ENCODE results near the gene NUP58.

Gene NUP58

DNA sequence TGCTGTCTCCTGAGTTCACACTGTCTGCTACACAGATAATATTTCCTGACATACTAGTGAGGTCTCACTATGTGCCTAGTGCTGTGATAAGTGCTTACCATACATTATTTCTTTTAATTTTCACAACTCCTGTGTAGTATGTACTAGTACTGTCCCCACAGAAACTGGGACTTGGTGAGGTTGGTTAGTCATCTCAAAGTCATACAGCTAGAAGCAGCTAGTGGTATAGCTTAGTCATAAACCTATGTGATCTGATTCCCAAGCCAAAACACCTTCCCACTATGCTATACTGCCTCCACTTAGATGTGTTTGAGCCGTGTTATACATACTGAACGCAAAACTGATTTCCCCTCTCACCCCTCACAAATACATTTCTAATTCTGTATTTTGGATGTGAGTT, 24.7 kb upstream of the NUP58 start:
- 100% methylated on average over 2 of the region's 2 CpGs for WGBS
- Histone ChIP-seq H3K9ac (ENCODE audit: low read length) (no peak overlapping the region), H4K8ac (ENCODE audit: low read length) (no peak overlapping the region), H3K4me3 (ENCODE audit: insufficient read depth in 1 of 2, low read depth in 1 of 2, low read length in 2 of 2) (no peak overlapping the region), H2AFZ (ENCODE audit: low read depth, low read length) (no peak overlapping the region), H3K27ac (ENCODE audit: low read length, poor library complexity, severe bottlenecking) (no peak overlapping the region), H3K9me3 (ENCODE audit: control insufficient read depth, low read length) (no peaks in the 10 kb centered on the region), H2BK15ac (ENCODE audit: low read depth, poor library complexity, severe bottlenecking) (no peak overlapping the region), H3K79me1 (replicated peaks; ENCODE audit: low read length, poor library complexity, severe bottlenecking) (peaks cover 11% of the 10 kb centered on the region), H3K18ac (ENCODE audit: low read depth in 1 of 2, low read length in 2 of 2) (no peak overlapping the region), H3K4me1 (ENCODE audit: control insufficient read depth, insufficient read depth, low read depth, low read length) (no peaks in the 10 kb centered on the region), H2BK120ac (ENCODE audit: low read depth, low read length) (no peak overlapping the region), H2BK5ac (ENCODE audit: low read depth, low read length, poor library complexity, severe bottlenecking) (no peak overlapping the region), H3K27me3 (ENCODE audit: control insufficient read depth in 1 of 2, insufficient read depth in 1 of 2, low read length in 2 of 2) (no peaks in the 10 kb centered on the region), H2BK12ac (ENCODE audit: low read length in 2 of 2) (no peak overlapping the region), H3K4me2 (ENCODE audit: low read length, poor library complexity, severe bottlenecking) (no peak overlapping the region), H3K36me3 (ENCODE audit: control insufficient read depth in 1 of 2, insufficient read depth in 2 of 2, low read depth in 1 of 2, low read length in 2 of 2) (peaks cover 0 to 23% of the 10 kb centered on the region in 2 experiments), H3K14ac (ENCODE audit: low read length in 2 of 2) (no peak overlapping the region), H3K4ac (ENCODE audit: low read depth in 1 of 2, low read length in 2 of 2) (no peak overlapping the region), H4K91ac (ENCODE audit: low read length) (no peak overlapping the region), H3K23ac (ENCODE audit: low read length in 2 of 2) (no peak overlapping the region), H2AK5ac (ENCODE audit: low read length, severe bottlenecking) (no peak overlapping the region)
- peak; percentile 38 for DNase-seq

DNA sequence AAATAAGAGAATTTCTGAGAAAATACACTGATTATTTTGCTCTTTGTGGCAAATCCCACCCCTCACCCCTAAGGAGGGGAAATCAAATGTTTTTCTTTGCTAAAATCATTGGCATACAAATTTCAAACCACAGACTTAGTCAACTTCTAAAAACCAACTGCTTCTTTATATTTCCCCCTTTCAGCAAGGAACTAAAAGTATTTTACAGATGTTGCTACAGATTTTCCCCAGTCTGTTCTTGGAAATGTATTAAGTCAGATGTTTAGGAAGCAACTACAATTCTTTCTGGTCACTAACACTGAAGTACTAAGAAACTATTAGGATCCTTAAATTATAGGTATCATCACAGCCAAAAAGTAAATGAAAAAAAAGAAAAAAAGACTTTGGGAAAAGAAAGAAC, 21.0 kb upstream of the NUP58 start:
- no peak overlapping the region for H2AFZ ChIP-seq (ENCODE audit: low read depth, low read length)
- no peak overlapping the region for H3K18ac ChIP-seq (ENCODE audit: low read depth in 1 of 2, low read length in 2 of 2)
- DNase-seq = no peak
- no peak overlapping the region for H4K8ac ChIP-seq (ENCODE audit: low read length)
- no peak overlapping the region for H3K14ac ChIP-seq (ENCODE audit: low read length in 2 of 2)
- no peak overlapping the region for H3K23ac ChIP-seq (ENCODE audit: low read length in 2 of 2)
- peaks cover 5% of the 10 kb centered on the region for H3K79me1 ChIP-seq (replicated peaks; ENCODE audit: low read length, poor library complexity, severe bottlenecking)
- H2BK5ac ChIP-seq (ENCODE audit: low read depth, low read length, poor library complexity, severe bottlenecking) = no peak overlapping the region
- no peaks in the 10 kb centered on the region for H3K27me3 ChIP-seq (ENCODE audit: control insufficient read depth in 1 of 2, insufficient read depth in 1 of 2, low read length in 2 of 2)
- H3K4me2 ChIP-seq (ENCODE audit: low read length, poor library complexity, severe bottlenecking) = no peak overlapping the region
- no peak overlapping the region for H3K9ac ChIP-seq (ENCODE audit: low read length)
- peaks cover 0 to 8% of the 10 kb centered on the region in 2 experiments for H3K36me3 ChIP-seq (ENCODE audit: control insufficient read depth in 1 of 2, insufficient read depth in 2 of 2, low read depth in 1 of 2, low read length in 2 of 2)
- no peak overlapping the region for H2AK5ac ChIP-seq (ENCODE audit: low read length, severe bottlenecking)
- H3K4ac ChIP-seq (ENCODE audit: low read depth in 1 of 2, low read length in 2 of 2) = no peak overlapping the region
- H3K4me3 ChIP-seq (ENCODE audit: insufficient read depth in 1 of 2, low read depth in 1 of 2, low read length in 2 of 2) = no peak overlapping the region
- H2BK12ac ChIP-seq (ENCODE audit: low read length in 2 of 2) = no peak overlapping the region
- no peak overlapping the region for H2BK120ac ChIP-seq (ENCODE audit: low read depth, low read length)
- no peak overlapping the region for H4K91ac ChIP-seq (ENCODE audit: low read length)
- no peak overlapping the region for H2BK15ac ChIP-seq (ENCODE audit: low read depth, poor library complexity, severe bottlenecking)
- no peaks in the 10 kb centered on the region for H3K4me1 ChIP-seq (ENCODE audit: control insufficient read depth, insufficient read depth, low read depth, low read length)
- no peaks in the 10 kb centered on the region for H3K9me3 ChIP-seq (ENCODE audit: control insufficient read depth, low read length)
- no peak overlapping the region for H3K27ac ChIP-seq (ENCODE audit: low read length, poor library complexity, severe bottlenecking)

DNA sequence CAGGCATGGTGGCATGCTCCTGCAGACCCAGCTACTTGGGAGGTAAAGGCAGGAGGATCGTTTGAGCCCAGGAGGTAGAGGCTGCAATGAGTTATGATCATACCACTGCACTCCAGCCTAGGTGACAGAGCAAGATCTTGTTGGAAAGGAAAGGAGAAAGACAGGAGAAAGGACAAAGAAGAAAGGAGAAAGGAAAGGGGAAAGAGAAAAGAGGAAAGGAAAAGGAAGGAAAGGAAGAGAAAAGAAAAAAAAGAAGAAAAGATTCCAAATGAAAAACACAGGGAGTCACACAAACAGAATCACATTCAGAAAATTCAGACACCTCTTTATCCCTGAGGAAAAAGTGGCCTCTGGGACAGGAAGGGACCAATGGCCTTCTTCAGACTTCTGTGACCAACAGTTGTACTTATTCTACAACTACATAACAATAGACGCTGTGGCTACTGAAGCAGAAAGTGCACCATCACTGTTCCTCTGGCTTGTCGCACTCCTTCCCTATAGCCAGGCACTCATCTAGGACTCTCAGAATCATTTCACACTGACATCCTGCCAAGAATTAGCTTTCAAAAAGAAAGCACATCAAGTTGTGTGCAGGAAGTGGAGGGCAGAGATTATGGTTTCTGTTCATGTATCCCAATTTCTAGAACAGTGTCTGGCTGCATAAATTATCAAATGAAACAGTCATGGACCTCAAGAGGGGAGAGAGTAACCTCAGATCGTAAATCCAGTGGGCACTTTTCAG, 20.1 kb upstream of the NUP58 start:
- Histone ChIP-seq H3K14ac (ENCODE audit: low read length in 2 of 2) (no peak overlapping the region), H3K9ac (ENCODE audit: low read length) (no peak overlapping the region), H3K27me3 (ENCODE audit: control insufficient read depth in 1 of 2, insufficient read depth in 1 of 2, low read length in 2 of 2) (no peaks in the 10 kb centered on the region), H2BK120ac (ENCODE audit: low read depth, low read length) (no peak overlapping the region), H2AK5ac (ENCODE audit: low read length, severe bottlenecking) (no peak overlapping the region), H2AFZ (ENCODE audit: low read depth, low read length) (no peak overlapping the region), H3K4ac (ENCODE audit: low read depth in 1 of 2, low read length in 2 of 2) (no peak overlapping the region), H3K4me1 (ENCODE audit: control insufficient read depth, insufficient read depth, low read depth, low read length) (no peaks in the 10 kb centered on the region), H3K27ac (ENCODE audit: low read length, poor library complexity, severe bottlenecking) (no peak overlapping the region), H4K8ac (ENCODE audit: low read length) (no peak overlapping the region), H3K36me3 (ENCODE audit: control insufficient read depth in 1 of 2, insufficient read depth in 2 of 2, low read depth in 1 of 2, low read length in 2 of 2) (peaks cover 0 to 8% of the 10 kb centered on the region in 2 experiments), H2BK12ac (ENCODE audit: low read length in 2 of 2) (no peak overlapping the region), H3K4me3 (ENCODE audit: insufficient read depth in 1 of 2, low read depth in 1 of 2, low read length in 2 of 2) (no peak overlapping the region), H3K23ac (ENCODE audit: low read length in 2 of 2) (no peak overlapping the region), H4K91ac (ENCODE audit: low read length) (no peak overlapping the region), H3K4me2 (ENCODE audit: low read length, poor library complexity, severe bottlenecking) (no peak overlapping the region), H3K79me1 (replicated peaks; ENCODE audit: low read length, poor library complexity, severe bottlenecking) (peaks cover 5% of the 10 kb centered on the region), H3K9me3 (ENCODE audit: control insufficient read depth, low read length) (no peaks in the 10 kb centered on the region), H3K18ac (ENCODE audit: low read depth in 1 of 2, low read length in 2 of 2) (no peak overlapping the region), H2BK5ac (ENCODE audit: low read depth, low read length, poor library complexity, severe bottlenecking) (no peak overlapping the region), H2BK15ac (ENCODE audit: low read depth, poor library complexity, severe bottlenecking) (no peak overlapping the region)
- 74% methylated on average over 4 of the region's 4 CpGs for WGBS
- peak; percentile 43 for DNase-seq

DNA sequence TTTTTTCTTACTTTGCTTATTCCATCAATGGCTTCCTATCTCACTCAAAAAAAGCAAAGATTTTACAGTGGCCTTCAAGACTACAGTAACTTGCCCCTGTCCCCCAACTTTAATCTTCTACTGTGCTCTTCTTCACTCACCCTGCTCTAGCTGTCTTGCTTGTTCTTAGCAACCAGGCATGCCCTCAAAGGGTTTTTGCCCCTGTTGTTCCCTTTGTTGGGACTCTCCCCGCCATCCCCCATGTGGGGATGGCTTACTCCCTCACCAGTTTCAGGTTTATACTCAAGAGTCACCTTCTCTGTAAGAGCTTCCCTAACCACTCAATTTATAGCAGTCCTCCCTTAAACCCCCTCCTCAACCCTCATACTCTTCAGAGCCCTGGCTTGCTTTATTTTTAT, 19.5 kb upstream of the NUP58 start:
- Histone ChIP-seq H3K27me3 (ENCODE audit: control insufficient read depth in 1 of 2, insufficient read depth in 1 of 2, low read length in 2 of 2) (no peaks in the 10 kb centered on the region), H4K8ac (ENCODE audit: low read length) (no peak overlapping the region), H2BK12ac (ENCODE audit: low read length in 2 of 2) (no peak overlapping the region), H2AFZ (ENCODE audit: low read depth, low read length) (no peak overlapping the region), H2BK15ac (ENCODE audit: low read depth, poor library complexity, severe bottlenecking) (no peak overlapping the region), H3K4me2 (ENCODE audit: low read length, poor library complexity, severe bottlenecking) (no peak overlapping the region), H3K36me3 (ENCODE audit: control insufficient read depth in 1 of 2, insufficient read depth in 2 of 2, low read depth in 1 of 2, low read length in 2 of 2) (peaks cover 0 to 8% of the 10 kb centered on the region in 2 experiments), H3K27ac (ENCODE audit: low read length, poor library complexity, severe bottlenecking) (no peak overlapping the region), H3K9ac (ENCODE audit: low read length) (no peak overlapping the region), H3K4ac (ENCODE audit: low read depth in 1 of 2, low read length in 2 of 2) (no peak overlapping the region), H3K9me3 (ENCODE audit: control insufficient read depth, low read length) (no peaks in the 10 kb centered on the region), H3K14ac (ENCODE audit: low read length in 2 of 2) (no peak overlapping the region), H2BK120ac (ENCODE audit: low read depth, low read length) (no peak overlapping the region), H3K4me3 (ENCODE audit: insufficient read depth in 1 of 2, low read depth in 1 of 2, low read length in 2 of 2) (no peak overlapping the region), H3K23ac (ENCODE audit: low read length in 2 of 2) (no peak overlapping the region), H2AK5ac (ENCODE audit: low read length, severe bottlenecking) (no peak overlapping the region), H4K91ac (ENCODE audit: low read length) (no peak overlapping the region), H3K4me1 (ENCODE audit: control insufficient read depth, insufficient read depth, low read depth, low read length) (no peaks in the 10 kb centered on the region), H3K18ac (ENCODE audit: low read depth in 1 of 2, low read length in 2 of 2) (no peak overlapping the region), H3K79me1 (replicated peaks; ENCODE audit: low read length, poor library complexity, severe bottlenecking) (peaks cover 5% of the 10 kb centered on the region), H2BK5ac (ENCODE audit: low read depth, low read length, poor library complexity, severe bottlenecking) (no peak overlapping the region)
- 100% methylated on average over 1 of the region's 1 CpG for WGBS
- no peak for DNase-seq
